Measurements from ENCODE around the gene EFNA3. TPM values are rescaled to one million over a fixed set of nuclear protein-coding genes. Genes with fewer than 3 reads are reported as not detected.
A peak's percentile ranks its signal among the peaks of the same experiment; 100 is the strongest.

EFNA3 gene
- total RNA-seq, 1 donor: 0.43 TPM

GRCh38 chr1:155052439-155053395, 25.9 kb upstream of the EFNA3 start:
- TF ChIP-seq CTCF (IDR thresholded peaks at IDR 0.05; ENCODE audit: insufficient read depth, low read depth, low read length): no peak
- no peak for DNase-seq (ENCODE audit: low read depth)
- H3K4me3 ChIP-seq (ENCODE audit: low read depth, low read length): peak overlapping the region; percentile 73

GRCh38 chr1:155053531-155054105, 25.0 kb upstream of the EFNA3 start:
- TF ChIP-seq CTCF (IDR thresholded peaks at IDR 0.05; ENCODE audit: insufficient read depth, low read depth, low read length): no peak
- H3K4me3 ChIP-seq (ENCODE audit: low read depth, low read length): no peak overlapping the region
- no peak for DNase-seq (ENCODE audit: low read depth)

- TF ChIP-seq CTCF (IDR thresholded peaks at IDR 0.05; ENCODE audit: insufficient read depth, low read depth, low read length): no peak
- no peak overlapping the region for H3K4me3 ChIP-seq (ENCODE audit: low read depth, low read length)
- no peak for DNase-seq (ENCODE audit: low read depth)
These were observed 21.5 kb upstream of the EFNA3 start for GRCh38 chr1:155057104-155057503.

- no peak for DNase-seq (ENCODE audit: low read depth)
- peak; percentile 12 for TF ChIP-seq CTCF (IDR thresholded peaks at IDR 0.05; ENCODE audit: insufficient read depth, low read depth, low read length)
- no peak overlapping the region for H3K4me3 ChIP-seq (ENCODE audit: low read depth, low read length)
These were observed 20.8 kb upstream of the EFNA3 start for GRCh38 chr1:155057788-155058211.

GRCh38 chr1:155060736-155061135, 17.9 kb upstream of the EFNA3 start:
- DNase-seq (ENCODE audit: low read depth): no peak
- no peak for TF ChIP-seq CTCF (IDR thresholded peaks at IDR 0.05; ENCODE audit: insufficient read depth, low read depth, low read length)
- H3K4me3 ChIP-seq (ENCODE audit: low read depth, low read length): no peak overlapping the region

- H3K4me3 ChIP-seq (ENCODE audit: low read depth, low read length): no peak overlapping the region
- peak; percentile 99 for TF ChIP-seq CTCF (IDR thresholded peaks at IDR 0.05; ENCODE audit: insufficient read depth, low read depth, low read length)
- DNase-seq (ENCODE audit: low read depth): peak; percentile 73
These were observed 17.1 kb upstream of the EFNA3 start for GRCh38 chr1:155061381-155062150.

All from fibroblast of villous mesenchyme (primary cell).